ENCODE results near the gene RPS3.

GRCh38 chr11:75442161-75442885 lies 43.0 kb downstream of the RPS3 start:
- TF ChIP-seq ARNTL (CRISPR knock-in tag; IDR thresholded peaks at IDR 0.05; ENCODE audit: borderline replicate concordance, low read depth): no peak
- no peak for TF ChIP-seq TSHZ2 (CRISPR knock-in tag; IDR thresholded peaks at IDR 0.05)
- TF ChIP-seq ZNF8 (CRISPR knock-in tag; IDR thresholded peaks at IDR 0.05): no peak
- TF ChIP-seq RARB (CRISPR knock-in tag; IDR thresholded peaks at IDR 0.05): no peak
- no peak for TF ChIP-seq ZC3H10 (CRISPR knock-in tag; IDR thresholded peaks at IDR 0.05)
